MM.1S (cell line): ENCODE measurements around the gene MBD2.

ENCODE experiments used
- EZH2phosphoT487 ChIP-seq: fragments of 300-600 bp; sonication (generic); IDR thresholded peaks from 2 replicates; pipeline ENCODE4 v1.6.1; 2018; ENCODE audit warnings: antibody characterized with exemption, low read length
- TF ChIP-seq, protein P1 (sequence below): fragments of 300-600 bp; sonication (generic); IDR thresholded peaks from 2 replicates; pipeline ENCODE4 v1.5.1; 2016; ENCODE audit warnings: antibody characterized with exemption, low read length, mixed read lengths

DNA sequence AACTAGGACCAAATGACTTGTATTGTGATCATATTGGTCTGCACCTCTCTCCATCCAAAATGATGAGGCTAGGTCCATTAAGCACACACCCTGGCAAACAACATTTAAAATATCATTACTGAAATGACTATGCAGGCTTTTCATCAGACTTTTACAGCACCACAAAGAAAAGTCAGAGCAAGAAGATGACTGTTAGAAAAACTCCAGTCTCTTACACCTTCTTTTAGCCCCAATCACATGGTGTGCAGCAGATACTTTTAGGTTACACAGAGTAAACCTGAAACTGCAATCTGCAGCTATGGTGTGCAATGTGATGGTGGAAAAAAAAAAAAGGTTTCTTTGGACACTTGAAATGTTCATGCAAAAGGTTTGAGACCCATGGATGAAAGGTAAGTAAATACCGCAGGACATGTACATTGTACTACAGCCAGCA, 39.5 kb upstream of the MBD2 start:
- TF ChIP-seq, protein P1, sequence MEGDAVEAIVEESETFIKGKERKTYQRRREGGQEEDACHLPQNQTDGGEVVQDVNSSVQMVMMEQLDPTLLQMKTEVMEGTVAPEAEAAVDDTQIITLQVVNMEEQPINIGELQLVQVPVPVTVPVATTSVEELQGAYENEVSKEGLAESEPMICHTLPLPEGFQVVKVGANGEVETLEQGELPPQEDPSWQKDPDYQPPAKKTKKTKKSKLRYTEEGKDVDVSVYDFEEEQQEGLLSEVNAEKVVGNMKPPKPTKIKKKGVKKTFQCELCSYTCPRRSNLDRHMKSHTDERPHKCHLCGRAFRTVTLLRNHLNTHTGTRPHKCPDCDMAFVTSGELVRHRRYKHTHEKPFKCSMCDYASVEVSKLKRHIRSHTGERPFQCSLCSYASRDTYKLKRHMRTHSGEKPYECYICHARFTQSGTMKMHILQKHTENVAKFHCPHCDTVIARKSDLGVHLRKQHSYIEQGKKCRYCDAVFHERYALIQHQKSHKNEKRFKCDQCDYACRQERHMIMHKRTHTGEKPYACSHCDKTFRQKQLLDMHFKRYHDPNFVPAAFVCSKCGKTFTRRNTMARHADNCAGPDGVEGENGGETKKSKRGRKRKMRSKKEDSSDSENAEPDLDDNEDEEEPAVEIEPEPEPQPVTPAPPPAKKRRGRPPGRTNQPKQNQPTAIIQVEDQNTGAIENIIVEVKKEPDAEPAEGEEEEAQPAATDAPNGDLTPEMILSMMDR: no peak
- TF ChIP-seq EZH2phosphoT487: no peak
